Measurements from ENCODE around the gene ALDH1A2.

Gene ALDH1A2

GRCh38 chr15:57992761-57993355 lies 72.7 kb downstream of the ALDH1A2 start:
- no peaks in the 10 kb centered on the region for H3K27me3 ChIP-seq (replicated peaks; ENCODE audit: control insufficient read depth, insufficient read depth, low read length)
- no peaks in the 10 kb centered on the region for H3K36me3 ChIP-seq (ENCODE audit: control insufficient read depth, insufficient read depth, low read length)
- DNase-seq (ENCODE audit: extremely low read depth, insufficient read length): no peak
- H3K4me3 ChIP-seq (replicated peaks; ENCODE audit: low read depth, low read length): no peak overlapping the region
- no peak for TF ChIP-seq CTCF (IDR thresholded peaks at IDR 0.05; ENCODE audit: insufficient read depth, low read length, poor library complexity, severe bottlenecking)

GRCh38 chr15:57973534-57973933 lies 92.0 kb downstream of the ALDH1A2 start:
- Histone ChIP-seq H3K4me3 (replicated peaks; ENCODE audit: low read depth, low read length) (no peak overlapping the region), H3K27me3 (replicated peaks; ENCODE audit: control insufficient read depth, insufficient read depth, low read length) (no peaks in the 10 kb centered on the region), H3K36me3 (ENCODE audit: control insufficient read depth, insufficient read depth, low read length) (no peaks in the 10 kb centered on the region)
- no peak for DNase-seq (ENCODE audit: extremely low read depth, insufficient read length)
- no peak for TF ChIP-seq CTCF (IDR thresholded peaks at IDR 0.05; ENCODE audit: insufficient read depth, low read length, poor library complexity, severe bottlenecking)

- Histone ChIP-seq H3K4me3 (replicated peaks; ENCODE audit: low read depth, low read length) (no peak overlapping the region), H3K27me3 (replicated peaks; ENCODE audit: control insufficient read depth, insufficient read depth, low read length) (no peaks in the 10 kb centered on the region), H3K36me3 (ENCODE audit: control insufficient read depth, insufficient read depth, low read length) (no peaks in the 10 kb centered on the region)
- DNase-seq (ENCODE audit: extremely low read depth, insufficient read length): no peak
- TF ChIP-seq CTCF (IDR thresholded peaks at IDR 0.05; ENCODE audit: insufficient read depth, low read length, poor library complexity, severe bottlenecking): no peak
Measured at GRCh38 chr15:57972864-57973263, 92.6 kb downstream of the ALDH1A2 start.

- Histone ChIP-seq H3K36me3 (ENCODE audit: control insufficient read depth, insufficient read depth, low read length) (no peaks in the 10 kb centered on the region), H3K27me3 (replicated peaks; ENCODE audit: control insufficient read depth, insufficient read depth, low read length) (peaks cover 1% of the 10 kb centered on the region; the same call in 1 of the 2 replicates), H3K4me3 (replicated peaks; ENCODE audit: low read depth, low read length) (no peak overlapping the region)
- TF ChIP-seq CTCF (IDR thresholded peaks at IDR 0.05; ENCODE audit: insufficient read depth, low read length, poor library complexity, severe bottlenecking): no peak
- no peak for DNase-seq (ENCODE audit: extremely low read depth, insufficient read length)
Measured at GRCh38 chr15:57969996-57970395, 95.5 kb downstream of the ALDH1A2 start.

GRCh38 chr15:57969355-57969754 lies 96.2 kb downstream of the ALDH1A2 start:
- no peak for DNase-seq (ENCODE audit: extremely low read depth, insufficient read length)
- Histone ChIP-seq H3K4me3 (replicated peaks; ENCODE audit: low read depth, low read length) (no peak overlapping the region), H3K27me3 (replicated peaks; ENCODE audit: control insufficient read depth, insufficient read depth, low read length) (peaks cover 1% of the 10 kb centered on the region; the same call in 1 of the 2 replicates), H3K36me3 (ENCODE audit: control insufficient read depth, insufficient read depth, low read length) (no peaks in the 10 kb centered on the region)
- TF ChIP-seq CTCF (IDR thresholded peaks at IDR 0.05; ENCODE audit: insufficient read depth, low read length, poor library complexity, severe bottlenecking): peak; percentile 14

GRCh38 chr15:57962887-57963286 lies 102.6 kb downstream of the ALDH1A2 start:
- no peaks in the 10 kb centered on the region for H3K36me3 ChIP-seq (ENCODE audit: control insufficient read depth, insufficient read depth, low read length)
- no peak for DNase-seq (ENCODE audit: extremely low read depth, insufficient read length)
- peaks cover 3% of the 10 kb centered on the region for H3K27me3 ChIP-seq (replicated peaks; ENCODE audit: control insufficient read depth, insufficient read depth, low read length)
- no peak overlapping the region for H3K4me3 ChIP-seq (replicated peaks; ENCODE audit: low read depth, low read length)
- TF ChIP-seq CTCF (IDR thresholded peaks at IDR 0.05; ENCODE audit: insufficient read depth, low read length, poor library complexity, severe bottlenecking): no peak
